Skeletal muscle tissue (tissue), 4 donors: ENCODE results near the gene EVA1A. TPM values are rescaled to one million over a fixed set of nuclear protein-coding genes. Genes with fewer than 3 reads are reported as not detected.

Experiments used
- H3K27ac ChIP-seq: one replicate; pipeline ENCODE4 v1.7.0; 2013; ENCODE audit warnings: mild to moderate bottlenecking, low read depth, low read length, inconsistent platforms
- H3K27me3 ChIP-seq, 3 donors: one replicate each; pipeline ENCODE4 v1.7.0; 2013; ENCODE audit warnings: low read length in 3 of 3; ENCODE audit not compliant: control insufficient read depth in 3 of 3, insufficient read depth in 3 of 3
- H3K36me3 ChIP-seq, 3 donors: one replicate each; pipeline ENCODE4 v1.7.0; 2013; ENCODE audit warnings: low read length in 3 of 3; ENCODE audit not compliant: control insufficient read depth in 3 of 3, insufficient read depth in 3 of 3
- H3K4me1 ChIP-seq, 3 donors: one replicate each; pipeline ENCODE4 v1.7.0; 2013; ENCODE audit warnings: low read length in 3 of 3, mild to moderate bottlenecking in 3 of 3; ENCODE audit not compliant: control insufficient read depth in 3 of 3, insufficient read depth in 3 of 3
- H3K4me3 ChIP-seq, 3 donors: one replicate each; pipeline ENCODE4 v1.7.0; 2013; ENCODE audit warnings: low read length in 3 of 3
- H3K9ac ChIP-seq, 3 donors: one replicate each; pipeline ENCODE4 v1.7.0; 2013; ENCODE audit warnings: low read length in 3 of 3, mild to moderate bottlenecking in 3 of 3, moderate library complexity in 2 of 3, low read depth in 1 of 3
- H3K9me3 ChIP-seq, 3 donors: one replicate each; pipeline ENCODE4 v1.7.0; 2013; ENCODE audit warnings: low read length in 3 of 3; ENCODE audit not compliant: control insufficient read depth in 3 of 3
- total RNA-seq: library from RNA; depleted of rRNA; stranded (reverse); fragments of >200 nt; gene quantifications from one replicate; pipeline ENCODE4 v1.2.3, GENCODE V29; 2014
- donor health status: Osteomylitis.

Gene EVA1A
- total RNA-seq, 1 donor from 2014 or later, result 6.3 TPM

- Histone ChIP-seq H3K4me1 (no peaks in the 10 kb centered on the region), H3K36me3 (no peaks in the 10 kb centered on the region), H3K27me3 (peaks cover 7 to 27% (median 20%) of the 10 kb centered on the region in 3 donors), H3K9me3 (no peaks in the 10 kb centered on the region), H3K9ac (no peak overlapping the region), H3K27ac (no peak overlapping the region), H3K4me3 (no peak overlapping the region)
Measured at GRCh38 chr2:75603477-75603876, 42.7 kb upstream of the EVA1A start.

GRCh38 chr2:75602724-75603342 lies 42.1 kb upstream of the EVA1A start:
- H3K27me3 ChIP-seq, result peaks cover 4 to 23% (median 16%) of the 10 kb centered on the region in 3 donors
- H3K4me1 ChIP-seq, result no peaks in the 10 kb centered on the region
- no peaks in the 10 kb centered on the region for H3K36me3 ChIP-seq
- H3K27ac ChIP-seq, result no peak overlapping the region
- no peak overlapping the region for H3K4me3 ChIP-seq
- H3K9me3 ChIP-seq, result no peaks in the 10 kb centered on the region
- H3K9ac ChIP-seq, result no peak overlapping the region

- H3K4me1 ChIP-seq, result no peaks in the 10 kb centered on the region
- no peaks in the 10 kb centered on the region for H3K36me3 ChIP-seq
- no peak overlapping the region for H3K9ac ChIP-seq
- no peak overlapping the region for H3K27ac ChIP-seq
- H3K9me3 ChIP-seq, result no peaks in the 10 kb centered on the region
- no peak overlapping the region for H3K4me3 ChIP-seq
- H3K27me3 ChIP-seq, result peaks cover 0 to 2% (median 0%) of the 10 kb centered on the region in 3 donors
Measured at GRCh38 chr2:75600461-75601011, 39.8 kb upstream of the EVA1A start.

- Histone ChIP-seq H3K9me3 (no peaks in the 10 kb centered on the region), H3K27ac (no peak overlapping the region), H3K9ac (no peak overlapping the region), H3K4me3 (no peak overlapping the region), H3K27me3 (no peaks in the 10 kb centered on the region), H3K36me3 (no peaks in the 10 kb centered on the region), H3K4me1 (no peaks in the 10 kb centered on the region)
Measured at GRCh38 chr2:75598589-75599155, 37.9 kb upstream of the EVA1A start.

GRCh38 chr2:75597949-75598348 lies 37.2 kb upstream of the EVA1A start:
- no peaks in the 10 kb centered on the region for H3K27me3 ChIP-seq
- H3K36me3 ChIP-seq, result no peaks in the 10 kb centered on the region
- H3K4me3 ChIP-seq, result no peak overlapping the region
- no peak overlapping the region for H3K27ac ChIP-seq
- H3K4me1 ChIP-seq, result no peaks in the 10 kb centered on the region
- H3K9me3 ChIP-seq, result no peaks in the 10 kb centered on the region
- no peak overlapping the region for H3K9ac ChIP-seq

GRCh38 chr2:75596784-75597183 lies 36.0 kb upstream of the EVA1A start:
- H3K9me3 ChIP-seq, result no peaks in the 10 kb centered on the region
- no peak overlapping the region for H3K9ac ChIP-seq

GRCh38 chr2:75595541-75596395 lies 35.0 kb upstream of the EVA1A start:
- H3K4me1 ChIP-seq, result no peaks in the 10 kb centered on the region
- H3K4me3 ChIP-seq, result no peak overlapping the region
- no peaks in the 10 kb centered on the region for H3K36me3 ChIP-seq
- H3K27me3 ChIP-seq, result no peaks in the 10 kb centered on the region
- H3K27ac ChIP-seq, result no peak overlapping the region
- no peak overlapping the region for H3K9ac ChIP-seq
- H3K9me3 ChIP-seq, result no peaks in the 10 kb centered on the region

More at GRCh38 chr2:75596784-75597183, 36.0 kb upstream of the EVA1A start:
- no peak overlapping the region for H3K27ac ChIP-seq
- H3K36me3 ChIP-seq, result no peaks in the 10 kb centered on the region
- no peaks in the 10 kb centered on the region for H3K27me3 ChIP-seq
- H3K4me1 ChIP-seq, result no peaks in the 10 kb centered on the region
- no peak overlapping the region for H3K4me3 ChIP-seq

- Histone ChIP-seq H3K36me3 (no peaks in the 10 kb centered on the region), H3K27me3 (no peaks in the 10 kb centered on the region), H3K9me3 (no peaks in the 10 kb centered on the region), H3K4me1 (no peaks in the 10 kb centered on the region), H3K27ac (no peak overlapping the region), H3K4me3 (no peak overlapping the region), H3K9ac (no peak overlapping the region)
Measured at GRCh38 chr2:75594596-75594995, 33.9 kb upstream of the EVA1A start.

- H3K4me3 ChIP-seq, result no peak overlapping the region
- H3K9ac ChIP-seq, result no peak overlapping the region
- H3K36me3 ChIP-seq, result no peaks in the 10 kb centered on the region
- H3K4me1 ChIP-seq, result no peaks in the 10 kb centered on the region
- H3K27ac ChIP-seq, result no peak overlapping the region
- H3K9me3 ChIP-seq, result no peaks in the 10 kb centered on the region
- no peaks in the 10 kb centered on the region for H3K27me3 ChIP-seq
Measured at GRCh38 chr2:75592888-75593287, 32.1 kb upstream of the EVA1A start.

- H3K9me3 ChIP-seq, result no peaks in the 10 kb centered on the region
- H3K4me3 ChIP-seq, result no peak overlapping the region
Measured at GRCh38 chr2:75592030-75592429, 31.3 kb upstream of the EVA1A start.

More at GRCh38 chr2:75592030-75592429, 31.3 kb upstream of the EVA1A start:
- Histone ChIP-seq H3K4me1 (no peaks in the 10 kb centered on the region), H3K27me3 (no peaks in the 10 kb centered on the region), H3K9ac (no peak overlapping the region), H3K36me3 (no peaks in the 10 kb centered on the region), H3K27ac (no peak overlapping the region)
